ENCODE results near the gene PIGP. TPM values are rescaled to one million over a fixed set of nuclear protein-coding genes. Genes with fewer than 3 reads are reported as not detected.

Gene PIGP
- total and polyA plus RNA-seq, 9 of the 15 experiments (the other 6 are each of a cell fraction or from before 2014, with no cell fraction given), result 18.3 to 122 (median 35.6) TPM

GRCh38 chr21:37017951-37018679 lies 54.8 kb downstream of the PIGP start (continued):
- TF ChIP-seq ZNF57 (CRISPR knock-in tag; IDR thresholded peaks at IDR 0.05) (no peak), ZNF165 (CRISPR knock-in tag; IDR thresholded peaks at IDR 0.05; ENCODE audit: borderline replicate concordance) (no peak), ZMIZ1 (IDR thresholded peaks at IDR 0.05; ENCODE audit: low read depth in 2 of 2, low read length in 2 of 2) (no peak), KDM1A (IDR thresholded peaks at IDR 0.05) (peak in 1 of 2 experiments; percentile 30; a peak in 1 of 4 replicates), ZFP1 (CRISPR knock-in tag; IDR thresholded peaks at IDR 0.05) (no peak), ZNF354B (CRISPR knock-in tag; IDR thresholded peaks at IDR 0.05) (no peak), CBFA2T2 (conservative IDR thresholded peaks at IDR 0.05) (peak; percentile 68), TOE1 (IDR thresholded peaks at IDR 0.05; ENCODE audit: borderline replicate concordance) (no peak), TOE1 (CRISPR knock-in tag; IDR thresholded peaks at IDR 0.05; ENCODE audit: borderline replicate concordance, low read depth) (no peak), ZNF282 (CRISPR knock-in tag; IDR thresholded peaks at IDR 0.05) (no peak), ZKSCAN1 (IDR thresholded peaks at IDR 0.05; ENCODE audit: low read depth, low read length) (no peak), ZNF224 (CRISPR knock-in tag; IDR thresholded peaks at IDR 0.05) (no peak), POLR2AphosphoS2 (IDR thresholded peaks at IDR 0.05; ENCODE audit: low read length) (no peak), UBTF (IDR thresholded peaks at IDR 0.05; ENCODE audit: borderline replicate concordance in 1 of 2, low read depth in 2 of 2, low read length in 2 of 2) (no peak), PML (IDR thresholded peaks at IDR 0.05; ENCODE audit: low read length) (no peak), SAFB2 (IDR thresholded peaks at IDR 0.05; ENCODE audit: borderline replicate concordance, low read depth, low read length, severe bottlenecking) (no peak), PHF8 (IDR thresholded peaks at IDR 0.05; ENCODE audit: borderline replicate concordance, low read length) (no peak), TCFL5 (CRISPR knock-in tag; conservative IDR thresholded peaks at IDR 0.05) (no peak), XRCC5 (IDR thresholded peaks at IDR 0.05; ENCODE audit: low read depth, low read length) (no peak), POLR2G (IDR thresholded peaks at IDR 0.05; ENCODE audit: low read depth, low read length) (no peak)

Data from K562 (cell line).